IMR-90 (cell line): ENCODE measurements around the gene SLC6A6. TPM values are rescaled to one million over a fixed set of nuclear protein-coding genes. Genes with fewer than 3 reads are reported as not detected.
A peak's percentile ranks its signal among the peaks of the same experiment; 100 is the strongest.

Source experiments
- ATAC-seq: fragments of 200-7000 bp; cut with Tn5 transposase; 2 replicates; pipeline ENCODE4 v1.9.1; 2020; ENCODE audit warnings: low read depth, mild to moderate bottlenecking, moderate library complexity
- BruUV-seq: library from RNA; stranded (reverse); fragments of 400-500 nt; replicated peaks from 2 replicates; lab custom pipeline; 2021; lab: Mats Ljungman, UMichigan
- CTCF ChIA-PET: fragments of 300-600 bp; formaldehyde crosslinking; extraction: SDS; loops from one replicate; lab custom pipeline; 2021; ENCODE audit warnings: antibody characterized with exemption; lab: Yijun Ruan, JAX
- POLR2A ChIA-PET: fragments of 300-600 bp; sonication (Branson Sonifier 250); formaldehyde crosslinking; loops from one replicate; lab custom pipeline; 2022; ENCODE audit warnings: antibody characterized with exemption; ENCODE audit not compliant: unreplicated experiment; lab: Charles Lee
- DNase-seq: peaks from one replicate; pipeline ENCODE4 v3.0.0; 2013
- H2AFZ ChIP-seq: replicated peaks from 2 replicates; pipeline ENCODE3; 2013; ENCODE audit warnings: low read length, mild to moderate bottlenecking; ENCODE audit not compliant: poor library complexity
- H2AK5ac ChIP-seq: 2 replicates; pipeline ENCODE4 v1.6.1; 2013; ENCODE audit warnings: low read depth, low read length, inconsistent platforms
- H2AK9ac ChIP-seq: replicated peaks from 2 replicates; pipeline ENCODE3; 2013; ENCODE audit warnings: mild to moderate bottlenecking, low read depth, low read length, moderate library complexity; ENCODE audit not compliant: poor library complexity
- H2BK120ac ChIP-seq: 2 replicates; pipeline ENCODE4 v1.6.1; 2013; ENCODE audit warnings: low read depth, low read length, inconsistent platforms
- H2BK15ac ChIP-seq: 3 replicates; pipeline ENCODE4 v1.6.1; 2013; ENCODE audit warnings: low read depth, low read length, inconsistent platforms
- H2BK20ac ChIP-seq: 2 replicates; pipeline ENCODE4 v1.6.1; 2013; ENCODE audit warnings: low read depth, mild to moderate bottlenecking, inconsistent platforms, low read length, moderate library complexity
- H2BK5ac ChIP-seq: 2 replicates; pipeline ENCODE4 v1.6.1; 2013; ENCODE audit warnings: mild to moderate bottlenecking, low read depth, low read length, inconsistent platforms; ENCODE audit not compliant: poor library complexity, severe bottlenecking
- H3K14ac ChIP-seq: replicated peaks from 2 replicates; pipeline ENCODE4 v1.6.1; 2013; ENCODE audit warnings: low read depth, low read length, inconsistent platforms
- H3K18ac ChIP-seq: 2 replicates; pipeline ENCODE4 v1.6.1; 2013; ENCODE audit warnings: low read depth, low read length, control low read depth
- H3K23ac ChIP-seq: 2 replicates; pipeline ENCODE4 v1.6.1; 2013; ENCODE audit warnings: low read depth, low read length, inconsistent platforms
- H3K27ac ChIP-seq: 2 replicates; pipeline ENCODE4 v1.5.1; 2013; ENCODE audit warnings: mild to moderate bottlenecking, control low read depth, low read length; ENCODE audit not compliant: insufficient read depth
- H3K27me3 ChIP-seq: 2 replicates; pipeline ENCODE4 v1.6.1; 2013; ENCODE audit warnings: low read length; ENCODE audit not compliant: control insufficient read depth, insufficient read depth
- H3K36me3 ChIP-seq: 2 replicates; pipeline ENCODE4 v1.6.1; 2013; ENCODE audit warnings: low read length, mixed read lengths; ENCODE audit not compliant: control insufficient read depth, insufficient read depth
- H3K4ac ChIP-seq: 2 replicates; pipeline ENCODE4 v1.6.1; 2013; ENCODE audit warnings: low read depth, low read length, inconsistent platforms
- H3K4me1 ChIP-seq: 2 replicates; pipeline ENCODE4 v1.6.1; 2013; ENCODE audit warnings: low read length, mixed read lengths; ENCODE audit not compliant: control insufficient read depth, insufficient read depth
- H3K4me2 ChIP-seq: 2 replicates; pipeline ENCODE4 v1.6.1; 2013; ENCODE audit warnings: low read depth, mild to moderate bottlenecking, control low read depth, low read length, moderate library complexity
- H3K4me3 ChIP-seq: 2 replicates; pipeline ENCODE4 v1.5.1; 2013; ENCODE audit warnings: low read depth, mild to moderate bottlenecking, control low read depth, low read length, moderate library complexity; ENCODE audit not compliant: insufficient read depth
- H3K56ac ChIP-seq: 2 replicates; pipeline ENCODE4 v1.6.1; 2013; ENCODE audit warnings: low read length, inconsistent platforms; ENCODE audit not compliant: insufficient read depth; ENCODE audit errors: extremely low read depth
- H3K79me1 ChIP-seq, 2 experiments: 2 replicates each; pipeline ENCODE4 v1.6.1; 2013; ENCODE audit warnings: low read length in 2 of 2, inconsistent platforms in 1 of 2, low read depth in 1 of 2
- H3K9ac ChIP-seq: 2 replicates; pipeline ENCODE4 v1.6.1; 2013; ENCODE audit warnings: low read depth, low read length, control low read depth
- H3K9me1 ChIP-seq: 2 replicates; pipeline ENCODE4 v1.6.1; 2013; ENCODE audit warnings: low read length, inconsistent platforms; ENCODE audit not compliant: insufficient read depth
- H3K9me3 ChIP-seq: 2 replicates; pipeline ENCODE4 v1.6.1; 2013; ENCODE audit warnings: low read length; ENCODE audit not compliant: control insufficient read depth, insufficient read depth
- H4K20me1 ChIP-seq: 2 replicates; pipeline ENCODE4 v1.6.1; 2013; ENCODE audit warnings: low read length, inconsistent platforms; ENCODE audit not compliant: insufficient read depth
- H4K5ac ChIP-seq: 2 replicates; pipeline ENCODE4 v1.6.1; 2013; ENCODE audit warnings: mild to moderate bottlenecking, low read depth, low read length, control low read depth
- H4K8ac ChIP-seq, 2 experiments: 2 replicates each; pipeline ENCODE4 v1.6.1; 2013; ENCODE audit warnings: low read depth in 2 of 2, low read length in 2 of 2, control low read depth in 1 of 2, inconsistent platforms in 1 of 2
- H4K91ac ChIP-seq: 2 replicates; pipeline ENCODE4 v1.6.1; 2013; ENCODE audit warnings: low read depth, low read length, inconsistent platforms; ENCODE audit not compliant: insufficient read depth
- BHLHE40 ChIP-seq: fragments of 150-350 bp; IDR thresholded peaks from 2 replicates; pipeline ENCODE4 v1.6.1; 2016; ENCODE audit warnings: mild to moderate bottlenecking, low read depth, low read length
- CEBPB ChIP-seq: IDR thresholded peaks from 2 replicates; pipeline ENCODE4 v1.6.1; 2012; ENCODE audit warnings: low read depth, low read length, improper control_type of control experiment
- CHD1 ChIP-seq: IDR thresholded peaks from 2 replicates; pipeline ENCODE4 v1.6.1; 2012; ENCODE audit warnings: low read depth, low read length, improper control_type of control experiment
- FOS ChIP-seq: fragments of 150-350 bp; IDR thresholded peaks from 2 replicates; pipeline ENCODE4 v1.6.1; 2016; ENCODE audit warnings: low read depth, low read length
- MAFK ChIP-seq: IDR thresholded peaks from 2 replicates; pipeline ENCODE4 v1.6.1; 2012; ENCODE audit warnings: low read depth, low read length, improper control_type of control experiment
- MXI1 ChIP-seq: IDR thresholded peaks from 2 replicates; pipeline ENCODE4 v1.6.1; 2012; ENCODE audit warnings: low read depth, mild to moderate bottlenecking, low read length, moderate library complexity, borderline replicate concordance
- POLR2A ChIP-seq: IDR thresholded peaks from 2 replicates; pipeline ENCODE4 v1.6.1; 2012; ENCODE audit warnings: mild to moderate bottlenecking, low read depth, low read length
- RAD21 ChIP-seq: IDR thresholded peaks from 2 replicates; pipeline ENCODE4 v1.6.1; 2012; ENCODE audit warnings: low read length, improper control_type of control experiment
- RCOR1 ChIP-seq: IDR thresholded peaks from 2 replicates; pipeline ENCODE4 v1.6.1; 2012; ENCODE audit warnings: mild to moderate bottlenecking, low read length, improper control_type of control experiment; ENCODE audit not compliant: insufficient replicate concordance
- RFX5 ChIP-seq: IDR thresholded peaks from 2 replicates; pipeline ENCODE4 v1.8.0; 2012; ENCODE audit warnings: low read depth, mild to moderate bottlenecking, low read length, moderate library complexity
- SMC3 ChIP-seq: fragments of 150-350 bp; IDR thresholded peaks from 2 replicates; pipeline ENCODE4 v1.6.1; 2016; ENCODE audit warnings: low read depth, mild to moderate bottlenecking, antibody characterized with exemption, low read length, moderate library complexity
- WGBS, 2 experiments: methylation state at CpG; one replicate each; pipeline versions ENCODE4 v1.1.5 to v1.1.7; 2013; ENCODE audit warnings: missing lambda C conversion rate in 2 of 2; ENCODE audit not compliant: insufficient read length in 1 of 2; ENCODE audit errors: extremely low coverage in 2 of 2; 5-methylcytosine and 5-hydroxymethylcytosine counted together
- dilution Hi-C: fragments of 300-500 bp; cut with HindIII; formaldehyde crosslinking; loops from one replicate; pipeline ENCODE4 v1.14.3; 2018; ENCODE audit warnings: low sequenced_read_pairs; ENCODE audit not compliant: unreplicated experiment
- in situ Hi-C: fragments of 300-500 bp; cut with MboI; formaldehyde crosslinking; loops from 3 replicates; pipeline ENCODE4 v1.14.3; 2019; ENCODE audit warnings: low sequenced_read_pairs, inconsistent platforms, mixed read lengths
- intact Hi-C: fragments of 100-400 bp; cut with micrococcal nuclease; formaldehyde crosslinking; loops from 2 replicates; pipeline ENCODE4 v1.10.0; 2022
- polyA plus RNA-seq, 3 experiments: library from polyadenylated mRNA; depleted of rRNA; stranded (reverse); fragments of >200 nt; gene quantifications; 2 replicates each; pipeline ENCODE4 v1.2.3, GENCODE V29; 2012; ENCODE audit warnings: low replicate concordance in 1 of 3
- total RNA-seq: library from RNA; depleted of rRNA; stranded (reverse); fragments of >200 nt; gene quantifications from 2 replicates; pipeline ENCODE4 v1.2.3, GENCODE V29; 2012
- TF ChIP-seq, protein P1 (sequence below): fragments of 150-350 bp; IDR thresholded peaks from 2 replicates; pipeline ENCODE4 v1.6.1; 2016; ENCODE audit warnings: low read depth, mild to moderate bottlenecking, low read length, moderate library complexity, borderline replicate concordance
- TF ChIP-seq, protein P2 (sequence below): fragments of 150-350 bp; IDR thresholded peaks from 2 replicates; pipeline ENCODE4 v1.6.1; 2017; ENCODE audit warnings: mild to moderate bottlenecking, antibody characterized with exemption, low read length, low read depth

Gene SLC6A6
- total and polyA plus RNA-seq, 2 of the 4 experiments (the other 2 are of a cell fraction), result 29.9 to 39.4 TPM

DNA sequence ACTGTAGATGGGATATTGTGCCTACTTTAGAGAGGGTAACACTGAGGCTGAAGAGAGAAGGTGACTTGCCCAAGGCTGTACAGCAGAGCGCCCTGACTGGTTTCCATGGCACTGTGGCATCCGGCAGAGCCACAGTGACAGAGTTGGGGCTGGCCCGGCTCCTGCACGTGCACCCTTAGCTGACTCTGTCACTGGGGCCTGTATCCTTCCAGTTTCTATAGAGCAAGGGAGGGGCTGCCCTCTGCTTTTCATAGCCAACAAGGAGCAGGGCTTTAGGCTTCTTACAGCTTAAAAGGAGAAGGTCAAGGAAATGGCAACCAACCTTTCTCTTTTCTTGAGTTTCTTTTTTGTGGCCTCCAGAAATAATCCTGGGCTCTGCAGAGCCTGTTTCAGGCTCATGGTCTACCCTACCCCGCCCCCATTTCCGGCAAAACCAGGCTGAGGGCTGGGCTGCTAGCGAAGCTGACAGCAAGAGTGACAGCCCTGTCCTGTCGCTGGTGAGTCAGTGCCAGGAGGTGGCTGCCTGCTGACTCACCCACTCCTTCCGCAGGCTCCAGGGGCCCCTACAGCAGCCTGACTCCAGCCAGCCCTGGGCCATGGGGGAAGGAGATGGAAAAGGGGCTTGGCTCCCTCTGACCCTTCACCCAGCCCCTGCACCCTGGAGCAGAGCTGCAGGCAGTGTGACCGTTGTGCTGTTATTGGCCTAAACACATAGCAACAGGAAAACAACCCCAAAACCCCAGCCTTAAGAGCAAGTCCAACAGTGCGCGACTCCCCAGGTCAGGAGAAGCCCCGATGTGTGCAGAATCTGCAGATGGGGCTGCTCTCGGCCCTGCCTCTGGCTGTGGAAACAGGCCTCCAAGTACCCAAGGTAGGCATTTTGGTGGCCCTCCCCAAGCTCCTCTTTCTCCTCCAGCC lies 29.8 kb downstream of the SLC6A6 start (continued):
- TF ChIP-seq RFX5, result no peak
- peak; percentile 79 for TF ChIP-seq RCOR1
- no peak for TF ChIP-seq CHD1

DNA sequence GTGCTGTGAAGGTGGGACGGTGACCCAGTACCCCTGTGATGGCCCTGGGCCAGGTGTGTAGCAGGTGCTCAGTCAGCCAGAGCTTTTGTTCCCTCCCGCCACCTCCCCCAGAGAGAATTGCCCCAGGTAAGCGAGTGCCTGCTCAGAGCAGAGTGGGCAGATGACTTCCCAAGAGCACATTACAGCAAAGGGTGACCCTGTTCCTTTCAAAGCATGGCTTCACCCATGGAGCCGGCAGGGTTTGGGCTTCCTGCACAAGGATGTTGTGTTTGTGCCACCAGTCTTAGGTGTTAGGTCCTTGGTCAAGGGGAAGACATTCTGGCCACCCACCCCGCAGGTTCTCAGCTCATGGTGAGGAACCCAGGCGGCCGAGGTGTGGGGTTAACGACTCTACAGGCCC lies 30.7 kb downstream of the SLC6A6 start:
- H4K8ac ChIP-seq, result peak overlapping the region; percentile 73 to 90; a peak in 2 of 4 replicates
- BruUV-seq, result no TSS peak
- peak overlapping the region; percentile 84; the same call in 1 of the 2 replicates for H2BK120ac ChIP-seq
- no peaks in the 10 kb centered on the region for H3K36me3 ChIP-seq
- H3K23ac ChIP-seq, result peak overlapping the region; percentile 54; the same call in 1 of the 2 replicates
- 100% methylated on average over 3 of the region's 8 CpGs; no CpG with 5 or more reads in 1 of the 2 experiments for WGBS, 2 experiments
- H3K9ac ChIP-seq, result no peak overlapping the region
- dilution Hi-C loops (no loop called here), intact Hi-C loops (no loop called here), in situ Hi-C loops (no loop called here)
- ChIA-PET CTCF (interaction anchor here (0.6 to 2.4 kb wide), 4 partner anchors 12 to 964 kb away, joined by 4 to 6 read pairs (median 4); no protein-coding TSS in a partner anchor), POLR2A (no interaction called here)
- peaks cover 27 to 82% of the 10 kb centered on the region in 2 experiments for H3K79me1 ChIP-seq
- no peak overlapping the region for H3K4me2 ChIP-seq
- H3K14ac ChIP-seq, result peak overlapping the region; percentile 77
- H2AFZ ChIP-seq, result no peak overlapping the region
- no peak overlapping the region; the same call in 1 of the 2 replicates for H3K18ac ChIP-seq
- H4K20me1 ChIP-seq, result peaks cover 7% of the 10 kb centered on the region; the same call in 1 of the 2 replicates
- H3K4me3 ChIP-seq, result no peak overlapping the region
- DNase-seq (no peak), ATAC-seq (no peak)
- H3K4ac ChIP-seq, result peak overlapping the region; percentile 87
- H2BK20ac ChIP-seq, result peak overlapping the region; percentile 77
- H2BK5ac ChIP-seq, result peak overlapping the region; percentile 78
- no peaks in the 10 kb centered on the region for H3K9me3 ChIP-seq
- H4K91ac ChIP-seq, result peak overlapping the region; percentile 97
- H2AK9ac ChIP-seq, result peak overlapping the region; percentile 31
- H2AK5ac ChIP-seq, result peak overlapping the region; percentile 91
- H3K56ac ChIP-seq, result no peak overlapping the region
- H3K9me1 ChIP-seq, result peaks cover 30% of the 10 kb centered on the region
- H3K27ac ChIP-seq, result no peak overlapping the region; the same call in 1 of the 2 replicates
- no peaks in the 10 kb centered on the region for H3K27me3 ChIP-seq
- H4K5ac ChIP-seq, result no peak overlapping the region
- H2BK15ac ChIP-seq, result peak overlapping the region; percentile 59; the same call in 2 of the 3 replicates
- peaks cover 33% of the 10 kb centered on the region for H3K4me1 ChIP-seq
- TF ChIP-seq CEBPB (no peak), POLR2A (no peak), MXI1 (no peak), RCOR1 (no peak), FOS (no peak), RAD21 (no peak), BHLHE40 (no peak), SMC3 (no peak), MAFK (no peak), RFX5 (no peak)
- TF ChIP-seq, protein P1, sequence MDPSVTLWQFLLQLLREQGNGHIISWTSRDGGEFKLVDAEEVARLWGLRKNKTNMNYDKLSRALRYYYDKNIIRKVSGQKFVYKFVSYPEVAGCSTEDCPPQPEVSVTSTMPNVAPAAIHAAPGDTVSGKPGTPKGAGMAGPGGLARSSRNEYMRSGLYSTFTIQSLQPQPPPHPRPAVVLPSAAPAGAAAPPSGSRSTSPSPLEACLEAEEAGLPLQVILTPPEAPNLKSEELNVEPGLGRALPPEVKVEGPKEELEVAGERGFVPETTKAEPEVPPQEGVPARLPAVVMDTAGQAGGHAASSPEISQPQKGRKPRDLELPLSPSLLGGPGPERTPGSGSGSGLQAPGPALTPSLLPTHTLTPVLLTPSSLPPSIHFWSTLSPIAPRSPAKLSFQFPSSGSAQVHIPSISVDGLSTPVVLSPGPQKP, result no peak
- TF ChIP-seq, protein P2, sequence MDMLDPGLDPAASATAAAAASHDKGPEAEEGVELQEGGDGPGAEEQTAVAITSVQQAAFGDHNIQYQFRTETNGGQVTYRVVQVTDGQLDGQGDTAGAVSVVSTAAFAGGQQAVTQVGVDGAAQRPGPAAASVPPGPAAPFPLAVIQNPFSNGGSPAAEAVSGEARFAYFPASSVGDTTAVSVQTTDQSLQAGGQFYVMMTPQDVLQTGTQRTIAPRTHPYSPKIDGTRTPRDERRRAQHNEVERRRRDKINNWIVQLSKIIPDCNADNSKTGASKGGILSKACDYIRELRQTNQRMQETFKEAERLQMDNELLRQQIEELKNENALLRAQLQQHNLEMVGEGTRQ, result no peak
